GM12872 (cell line): ENCODE results near the gene CRABP2.

Source experiments
- TF ChIP-seq, protein P1 (sequence below): IDR thresholded peaks from 3 replicates; pipeline ENCODE4 v1.5.1; 2011; ENCODE audit warnings: low read depth, mild to moderate bottlenecking, low read length, moderate library complexity; ENCODE audit not compliant: insufficient read depth

The CRABP2 gene

DNA sequence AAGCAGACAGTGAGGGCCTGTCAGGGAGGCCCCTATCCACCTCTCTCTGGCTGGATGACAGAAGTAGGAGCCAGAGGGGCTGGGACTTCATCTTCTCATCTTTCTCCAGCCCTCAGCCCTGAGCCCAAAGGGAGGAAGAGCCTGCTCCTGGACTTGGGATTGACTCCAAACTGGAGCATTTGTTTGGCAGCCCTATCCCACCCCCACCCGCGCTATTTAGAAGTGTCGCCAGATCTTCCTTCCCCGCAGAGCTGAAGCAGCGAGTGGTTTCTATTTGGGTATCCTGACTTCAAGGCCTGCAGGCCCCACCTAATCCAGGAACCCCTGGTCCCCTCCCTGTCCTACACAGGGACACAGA is 37.8 kb downstream of the CRABP2 start:
- TF ChIP-seq, protein P1, sequence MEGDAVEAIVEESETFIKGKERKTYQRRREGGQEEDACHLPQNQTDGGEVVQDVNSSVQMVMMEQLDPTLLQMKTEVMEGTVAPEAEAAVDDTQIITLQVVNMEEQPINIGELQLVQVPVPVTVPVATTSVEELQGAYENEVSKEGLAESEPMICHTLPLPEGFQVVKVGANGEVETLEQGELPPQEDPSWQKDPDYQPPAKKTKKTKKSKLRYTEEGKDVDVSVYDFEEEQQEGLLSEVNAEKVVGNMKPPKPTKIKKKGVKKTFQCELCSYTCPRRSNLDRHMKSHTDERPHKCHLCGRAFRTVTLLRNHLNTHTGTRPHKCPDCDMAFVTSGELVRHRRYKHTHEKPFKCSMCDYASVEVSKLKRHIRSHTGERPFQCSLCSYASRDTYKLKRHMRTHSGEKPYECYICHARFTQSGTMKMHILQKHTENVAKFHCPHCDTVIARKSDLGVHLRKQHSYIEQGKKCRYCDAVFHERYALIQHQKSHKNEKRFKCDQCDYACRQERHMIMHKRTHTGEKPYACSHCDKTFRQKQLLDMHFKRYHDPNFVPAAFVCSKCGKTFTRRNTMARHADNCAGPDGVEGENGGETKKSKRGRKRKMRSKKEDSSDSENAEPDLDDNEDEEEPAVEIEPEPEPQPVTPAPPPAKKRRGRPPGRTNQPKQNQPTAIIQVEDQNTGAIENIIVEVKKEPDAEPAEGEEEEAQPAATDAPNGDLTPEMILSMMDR = no peak

DNA sequence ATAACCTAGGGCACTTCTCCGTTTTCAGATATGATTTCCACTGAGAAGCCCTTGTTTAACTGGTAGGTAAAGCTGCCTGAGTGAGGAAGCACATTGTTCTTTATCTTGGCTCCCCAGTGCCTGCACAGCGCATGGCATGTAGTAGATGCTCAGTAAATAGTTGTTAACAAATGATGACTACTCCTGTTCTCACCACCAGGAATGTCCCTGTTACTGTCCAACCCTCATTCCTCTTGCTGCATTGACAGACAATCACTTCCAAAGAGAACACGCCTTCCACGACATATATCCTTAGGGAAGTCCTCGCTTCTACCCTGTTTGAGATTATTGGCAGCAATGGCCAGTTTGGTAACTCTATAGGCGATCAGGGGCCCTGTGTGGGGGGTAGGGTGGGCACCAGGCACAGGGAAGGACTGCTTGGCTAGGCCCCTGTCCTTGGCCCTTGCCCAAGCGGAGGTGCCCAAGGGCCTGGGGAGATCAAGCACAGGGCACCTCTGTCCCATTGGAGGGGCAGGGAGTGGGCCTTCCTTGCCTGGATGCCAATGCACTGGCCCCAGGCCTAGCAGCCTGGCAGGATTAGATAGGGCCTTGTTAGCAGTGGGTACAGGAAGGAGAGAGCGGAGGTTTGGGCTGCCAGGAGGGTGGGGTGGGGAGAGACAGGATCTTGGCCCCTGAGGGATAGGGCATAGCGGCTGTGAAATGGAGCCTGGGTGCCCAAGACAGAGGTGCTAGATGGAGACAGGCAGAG is 38.3 kb downstream of the CRABP2 start:
- TF ChIP-seq, protein P1 = no peak

DNA sequence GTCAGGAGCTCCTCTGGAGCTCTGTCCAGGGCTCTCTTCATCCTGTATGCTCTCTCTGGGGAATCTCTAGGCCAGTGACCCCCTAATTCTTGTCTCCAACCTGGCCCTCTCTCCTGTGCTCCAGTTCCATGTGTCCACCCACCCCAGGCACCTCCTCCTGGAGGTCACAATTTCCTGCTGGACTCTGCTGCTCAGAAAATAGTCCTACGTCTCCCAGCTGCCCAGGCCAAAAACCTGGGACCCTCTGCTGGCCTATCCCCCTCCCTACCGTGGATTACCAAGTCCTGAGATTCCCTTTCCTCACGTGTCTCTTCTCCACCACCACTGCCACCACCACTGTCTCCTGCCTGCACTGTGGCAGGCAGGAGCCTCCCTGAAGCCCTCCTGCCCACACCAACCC is 39.8 kb downstream of the CRABP2 start:
- TF ChIP-seq, protein P1 = no peak

DNA sequence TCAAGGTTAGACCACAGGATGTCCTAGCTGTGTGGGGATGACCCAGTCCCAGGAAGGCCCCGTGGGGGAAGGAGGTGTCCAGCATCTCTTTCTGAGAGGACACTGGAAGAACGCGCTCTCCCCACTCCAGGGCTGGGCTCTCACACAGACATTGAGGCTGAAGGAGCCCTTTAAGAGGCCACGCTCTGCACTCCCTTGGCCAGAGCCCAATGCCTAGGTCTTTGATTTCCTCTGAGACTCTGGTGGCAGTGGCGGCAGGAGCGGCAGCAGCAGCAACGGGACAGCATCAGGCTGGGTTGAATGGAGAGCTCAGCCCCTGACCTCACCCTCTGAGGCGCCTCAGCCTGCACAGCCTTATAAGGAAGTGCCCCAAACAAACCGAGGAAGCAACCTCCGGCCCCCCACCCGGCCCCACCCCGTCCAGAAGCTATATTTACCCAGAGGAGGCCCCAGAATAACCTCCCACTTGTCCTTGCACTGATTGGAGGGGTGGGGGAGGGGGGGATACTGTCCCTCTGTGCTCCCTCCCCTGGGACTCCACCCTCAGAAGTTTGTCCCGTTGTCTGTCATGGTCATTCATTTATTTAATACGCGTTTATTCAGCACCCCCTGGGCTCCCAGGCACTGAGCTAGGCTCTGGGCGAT is 40.5 kb downstream of the CRABP2 start:
- TF ChIP-seq, protein P1 = no peak

DNA sequence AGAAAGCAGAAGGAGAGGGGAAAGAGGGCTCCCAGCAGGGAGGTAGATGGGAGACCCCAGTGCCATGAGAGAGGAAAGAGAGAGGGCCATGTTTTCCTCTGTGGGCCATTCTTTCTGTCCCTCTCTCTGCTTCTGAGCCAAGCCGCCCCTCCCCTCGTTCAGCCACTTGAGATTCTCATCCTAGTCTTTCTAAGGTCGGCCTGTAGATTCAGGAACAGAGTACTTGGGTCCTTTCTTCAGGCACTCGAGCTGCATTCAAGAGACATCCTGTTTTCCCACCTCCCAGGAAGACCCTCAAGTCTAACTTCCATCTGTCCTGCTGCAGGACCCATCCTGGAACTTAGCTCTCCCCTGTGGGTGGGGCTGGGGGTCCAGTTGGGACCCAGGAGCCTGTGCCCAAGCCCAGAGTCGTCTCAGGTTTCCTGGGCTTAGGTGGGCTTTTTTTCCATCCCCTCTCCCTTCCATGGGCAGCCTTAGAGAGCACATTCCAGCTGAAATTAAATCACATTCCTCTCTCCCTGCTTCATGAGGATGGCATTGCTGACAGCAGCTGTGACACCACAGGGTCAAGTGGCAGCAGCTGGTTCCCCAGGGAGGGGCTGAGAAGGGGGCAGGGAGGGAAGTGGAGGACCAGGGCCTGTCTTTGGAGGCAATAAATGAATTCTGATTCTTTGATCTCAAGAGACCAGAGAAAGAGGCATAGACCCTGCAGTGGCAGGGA is 41.2 kb downstream of the CRABP2 start:
- TF ChIP-seq, protein P1 = no peak

DNA sequence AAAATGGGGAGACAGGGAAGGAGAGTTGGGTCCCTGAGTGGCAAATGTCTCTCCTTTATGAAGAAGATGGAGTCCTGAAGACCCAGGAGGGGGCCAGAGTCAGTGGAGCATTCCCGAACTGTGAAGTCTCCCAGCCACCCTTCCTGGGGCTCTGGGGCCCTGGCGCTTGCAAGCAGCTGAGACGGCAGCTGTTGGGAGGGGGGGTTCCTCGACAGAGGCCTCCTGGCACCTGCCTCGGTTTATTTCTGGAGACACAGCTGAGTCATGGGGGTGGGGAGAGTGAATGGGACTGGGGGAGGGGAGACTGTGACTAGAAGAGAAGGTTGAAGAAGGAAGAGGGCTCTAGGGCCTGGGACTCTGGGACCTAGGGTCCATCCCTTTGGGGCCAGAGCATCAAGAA is 42.2 kb downstream of the CRABP2 start:
- TF ChIP-seq, protein P1 = no peak

DNA sequence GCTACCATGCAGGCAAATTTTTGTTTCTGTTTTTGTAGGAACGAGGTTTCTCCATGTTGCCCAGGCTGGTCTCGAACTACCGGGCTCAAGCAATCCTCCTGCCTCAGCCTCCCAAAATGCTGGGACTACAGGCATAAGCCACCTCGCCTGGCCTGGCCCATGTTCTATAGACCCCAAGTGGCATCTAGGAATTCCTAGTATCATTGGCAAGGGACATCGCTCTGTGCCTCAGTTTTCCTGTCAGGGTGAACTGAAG is 42.7 kb downstream of the CRABP2 start:
- TF ChIP-seq, protein P1 = no peak
